NT2/D1 (cell line): ENCODE results near the gene PHF10.

Experiments
- YY1 ChIP-seq: IDR thresholded peaks from 2 replicates; pipeline ENCODE4 v1.6.1; 2011; ENCODE audit not compliant: insufficient read length, insufficient read depth
- ZNF274 ChIP-seq: IDR thresholded peaks from 2 replicates; pipeline ENCODE4 v1.6.1; 2011; ENCODE audit warnings: mild to moderate bottlenecking, low read depth, low read length

DNA sequence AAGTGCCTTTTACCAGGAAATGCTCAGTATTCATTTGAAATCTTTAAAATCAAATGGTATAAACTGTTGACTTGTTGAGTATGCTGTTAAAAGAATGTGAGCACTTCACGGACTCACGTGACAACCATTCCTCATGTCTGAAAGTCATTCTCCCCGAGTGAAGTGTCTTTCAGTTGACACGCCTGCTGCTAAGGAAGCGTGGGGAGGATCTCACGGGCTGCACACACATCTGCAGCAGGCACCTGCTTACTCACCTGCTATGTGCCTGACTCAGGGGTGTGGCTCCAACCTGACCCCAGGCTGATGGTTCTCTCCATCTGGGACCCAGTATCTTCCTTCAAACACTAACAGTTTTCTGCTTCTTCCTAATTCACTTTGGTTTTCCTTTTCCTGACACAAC, 55.2 kb downstream of the PHF10 start:
- TF ChIP-seq YY1 = no peak
- no peak for TF ChIP-seq ZNF274
